Liver (tissue), 9 donors: ENCODE data around the gene DARS1. TPM values are rescaled to one million over a fixed set of nuclear protein-coding genes. Genes with fewer than 3 reads are reported as not detected.

Source experiments
- DNase-seq: peaks from one replicate; pipeline ENCODE4 v3.0.0-alpha.2; 2017; ENCODE audit warnings: low spot score
- H3K27ac ChIP-seq, 2 donors: one replicate each; pipeline ENCODE4 v1.7.0; 2013; ENCODE audit warnings: inconsistent platforms in 2 of 2, low read length in 2 of 2, control low read depth in 1 of 2, low read depth in 1 of 2, mild to moderate bottlenecking in 1 of 2
- H3K27me3 ChIP-seq, 4 donors: one replicate each; pipeline versions ENCODE4 v1.6.1 to v1.7.0; 2013; ENCODE audit warnings: low read length in 3 of 4, inconsistent platforms in 1 of 4, mild to moderate bottlenecking in 1 of 4, moderate library complexity in 1 of 4; ENCODE audit not compliant: control insufficient read depth in 4 of 4, insufficient read depth in 4 of 4
- H3K36me3 ChIP-seq, 4 donors: one replicate each; pipeline versions ENCODE4 v1.6.1 to v1.7.0; 2013; ENCODE audit warnings: low read length in 3 of 4, mild to moderate bottlenecking in 3 of 4, low read depth in 1 of 4, moderate library complexity in 1 of 4; ENCODE audit not compliant: control insufficient read depth in 4 of 4, insufficient read depth in 3 of 4
- H3K4me1 ChIP-seq, 4 donors: one replicate each; pipeline versions ENCODE4 v1.6.1 to v1.7.0; 2013; ENCODE audit warnings: low read length in 3 of 4, mild to moderate bottlenecking in 3 of 4, moderate library complexity in 1 of 4; ENCODE audit not compliant: control insufficient read depth in 4 of 4, insufficient read depth in 4 of 4
- H3K4me3 ChIP-seq, 3 donors: one replicate each; pipeline versions ENCODE4 v1.6.1 to v1.7.0; 2013; ENCODE audit warnings: low read length in 3 of 3, control low read depth in 1 of 3, low read depth in 1 of 3, mild to moderate bottlenecking in 1 of 3
- H3K9ac ChIP-seq, 2 donors: one replicate each; pipeline ENCODE4 v1.7.0; 2013; ENCODE audit warnings: low read length in 2 of 2, mild to moderate bottlenecking in 2 of 2, moderate library complexity in 2 of 2, control low read depth in 1 of 2, low read depth in 1 of 2
- H3K9me3 ChIP-seq, 4 donors: one replicate each; pipeline versions ENCODE4 v1.6.1 to v1.7.0; 2013; ENCODE audit warnings: low read length in 3 of 4; ENCODE audit not compliant: control insufficient read depth in 4 of 4
- ATF3 ChIP-seq: IDR thresholded peaks from 2 replicates; pipeline ENCODE4 v1.6.1; 2016; ENCODE audit warnings: antibody characterized with exemption
- CTCF ChIP-seq: fragments of 150-350 bp; IDR thresholded peaks from 2 replicates; pipeline ENCODE4 v1.5.1; 2017; ENCODE audit warnings: improper control_type of control experiment, low read depth, low read length; ENCODE audit not compliant: missing input control
- EGR1 ChIP-seq, 2 donors: IDR thresholded peaks; 2 replicates each; pipeline ENCODE4 v1.6.1; 2016 to 2018; ENCODE audit warnings: antibody characterized with exemption in 2 of 2, low read depth in 2 of 2
- FOXA1 ChIP-seq: IDR thresholded peaks from 2 replicates; pipeline ENCODE4 v1.6.1; 2016; ENCODE audit warnings: antibody characterized with exemption
- FOXA2 ChIP-seq: IDR thresholded peaks from 2 replicates; pipeline ENCODE4 v1.6.1; 2016; ENCODE audit warnings: antibody characterized with exemption
- GABPA ChIP-seq, 2 donors: IDR thresholded peaks in 1 of 2; conservative IDR thresholded peaks in 1 of 2; 2 replicates each; pipeline ENCODE4 v1.6.1; 2016; ENCODE audit warnings: antibody characterized with exemption in 2 of 2, mild to moderate bottlenecking in 1 of 2, moderate library complexity in 1 of 2
- HNF4A ChIP-seq, 2 donors: conservative IDR thresholded peaks; 2 replicates each; pipeline ENCODE4 v1.6.1; 2016; ENCODE audit warnings: antibody characterized with exemption in 2 of 2, mild to moderate bottlenecking in 2 of 2
- HNF4G ChIP-seq: IDR thresholded peaks from 2 replicates; pipeline ENCODE4 v1.6.1; 2016; ENCODE audit warnings: antibody characterized with exemption
- JUND ChIP-seq, 2 donors: IDR thresholded peaks; 2 replicates each; pipeline ENCODE4 v1.6.1; 2016; ENCODE audit warnings: antibody characterized with exemption in 2 of 2
- MAX ChIP-seq: IDR thresholded peaks from 2 replicates; pipeline ENCODE4 v1.6.1; 2016; ENCODE audit warnings: antibody characterized with exemption
- NR2F2 ChIP-seq: IDR thresholded peaks from 2 replicates; pipeline ENCODE4 v1.6.1; 2016; ENCODE audit warnings: antibody characterized with exemption
- RAD21 ChIP-seq, 2 donors: IDR thresholded peaks; 2 replicates each; pipeline ENCODE4 v1.6.1; 2016; ENCODE audit warnings: antibody characterized with exemption in 2 of 2, mild to moderate bottlenecking in 2 of 2
- REST ChIP-seq: IDR thresholded peaks from 2 replicates; pipeline ENCODE4 v1.6.1; 2016; ENCODE audit warnings: antibody characterized with exemption, mild to moderate bottlenecking
- RXRA ChIP-seq, 2 donors: IDR thresholded peaks; 2 replicates each; pipeline ENCODE4 v1.6.1; 2017 to 2018; ENCODE audit warnings: antibody characterized with exemption in 2 of 2, mild to moderate bottlenecking in 1 of 2
- SP1 ChIP-seq: IDR thresholded peaks from 2 replicates; pipeline ENCODE4 v1.6.1; 2018; ENCODE audit warnings: antibody characterized with exemption, mild to moderate bottlenecking
- TAF1 ChIP-seq: conservative IDR thresholded peaks from 2 replicates; pipeline ENCODE4 v1.6.1; 2016; ENCODE audit warnings: antibody characterized with exemption, mild to moderate bottlenecking
- YY1 ChIP-seq: IDR thresholded peaks from 2 replicates; pipeline ENCODE4 v1.6.1; 2016; ENCODE audit warnings: antibody characterized with exemption, mild to moderate bottlenecking
- ZBTB33 ChIP-seq: IDR thresholded peaks from 2 replicates; pipeline ENCODE4 v1.6.1; 2016; ENCODE audit warnings: antibody characterized with exemption
- WGBS: extraction: QIAGEN DNeasy Blood & Tissue Kit; methylation state at CpG from one replicate; pipeline ENCODE4 v1.1.7; 2013; 5-methylcytosine and 5-hydroxymethylcytosine counted together
- polyA plus RNA-seq, 2 donors: library from polyadenylated mRNA; stranded (reverse) in 1 of 2; unstranded in 1 of 2; fragments of 200-250 nt in 1 of 2; fragments of >200 nt in 1 of 2; fragmentation: Nextera tagmentation in 1 of 2; extraction: Ambion mirVana in 1 of 2; gene quantifications; one replicate each; pipeline versions ENCODE4 v1.2.1 to v1.2.3, GENCODE V29; 2013 to 2015
- total RNA-seq, 2 donors: library from RNA; depleted of rRNA; stranded (reverse); fragments of >200 nt; gene quantifications; one replicate each; pipeline ENCODE4 v1.2.3, GENCODE V29; 2014
- donor health status: healthy.
- donor health status: healthy.
- donor health status: healthy.
- donor health status: healthy.
- donor health status: healthy.

Gene DARS1
- total and polyA plus RNA-seq, 4 donors, result 25.0 to 44.1 (median 32.6) TPM

GRCh38 chr2:135894930-135895329 lies 90.5 kb downstream of the DARS1 start:
- Histone ChIP-seq H3K4me1 (no peaks in the 10 kb centered on the region), H3K27me3 (no peaks in the 10 kb centered on the region), H3K9me3 (no peaks in the 10 kb centered on the region), H3K4me3 (no peak overlapping the region), H3K36me3 (no peaks in the 10 kb centered on the region), H3K9ac (no peak overlapping the region), H3K27ac (no peak overlapping the region)
- DNase-seq, result no peak
- TF ChIP-seq REST (no peak), RAD21 (IDR thresholded peaks at IDR 0.05) (no peak), MAX (no peak), FOXA1 (no peak), NR2F2 (no peak), GABPA (IDR thresholded peaks at IDR 0.05 in 1 of 2, conservative IDR thresholded peaks at IDR 0.05 in 1 of 2) (no peak), TAF1 (no peak), YY1 (no peak), HNF4G (no peak), SP1 (no peak), HNF4A (conservative IDR thresholded peaks at IDR 0.05) (no peak), EGR1 (IDR thresholded peaks at IDR 0.05; ENCODE audit: low read depth in 2 of 2) (no peak), ATF3 (no peak), ZBTB33 (no peak), RXRA (IDR thresholded peaks at IDR 0.05) (no peak), CTCF (no peak), JUND (IDR thresholded peaks at IDR 0.05) (no peak), FOXA2 (no peak)
- 94% methylated on average over 1 of the region's 1 CpG for whole genome bisulfite sequencing
